ENCODE results near the gene TOM1L2.
"Not testable (repeated sequence)": the region's sequence is repeated elsewhere in the genome, so short reads cannot be mapped to it uniquely, and the experiment has no call there.

The TOM1L2 gene

GRCh38 chr17:17815062-17815406 is 157.2 kb downstream of the TOM1L2 start:
- DNase-seq = no peak

DNA sequence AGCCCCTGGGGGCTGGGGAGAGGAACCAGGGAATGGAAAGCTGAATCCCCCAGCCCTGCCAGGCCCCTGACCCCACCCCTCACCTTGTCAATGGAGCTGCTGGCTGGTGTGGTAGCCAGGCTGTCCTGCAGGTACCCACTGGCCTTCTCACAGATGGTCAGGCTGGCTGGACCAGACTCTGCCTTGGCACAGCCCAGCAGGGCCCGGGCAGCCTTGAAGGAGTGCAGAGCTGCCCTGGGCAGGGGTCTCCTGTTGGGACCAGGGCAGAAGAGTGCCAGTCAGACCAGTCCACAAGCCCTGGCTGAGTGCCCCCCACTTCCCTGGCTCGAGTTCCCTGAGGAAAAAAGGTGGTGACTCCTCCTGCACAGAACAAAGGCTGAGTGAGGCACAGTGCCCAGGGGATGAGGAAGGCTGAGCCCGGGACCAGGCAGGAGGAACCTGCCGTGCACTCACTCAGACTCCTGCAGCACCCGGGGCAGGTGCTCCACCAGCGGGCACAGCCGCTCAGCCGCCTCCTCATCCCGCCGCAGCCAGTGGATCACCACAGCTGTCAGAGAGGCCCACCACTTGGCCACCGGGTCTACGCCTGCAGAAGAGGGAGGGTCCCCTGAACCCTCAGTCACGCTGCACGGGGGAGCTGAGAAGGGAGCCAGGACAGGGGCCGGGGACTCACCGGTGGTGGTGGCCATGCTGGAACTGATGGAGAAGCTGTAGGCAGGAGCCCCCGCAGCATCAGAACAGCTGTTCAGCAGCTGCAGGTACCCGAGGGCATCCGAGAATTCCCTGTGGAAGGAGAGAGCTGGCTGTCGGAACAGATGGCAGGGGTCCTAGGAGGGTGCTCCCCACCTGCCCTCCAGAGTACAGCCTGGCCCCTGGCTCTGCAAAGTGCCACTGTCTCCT is 157.8 kb downstream of the TOM1L2 start:
- DNase-seq = no peak

DNA sequence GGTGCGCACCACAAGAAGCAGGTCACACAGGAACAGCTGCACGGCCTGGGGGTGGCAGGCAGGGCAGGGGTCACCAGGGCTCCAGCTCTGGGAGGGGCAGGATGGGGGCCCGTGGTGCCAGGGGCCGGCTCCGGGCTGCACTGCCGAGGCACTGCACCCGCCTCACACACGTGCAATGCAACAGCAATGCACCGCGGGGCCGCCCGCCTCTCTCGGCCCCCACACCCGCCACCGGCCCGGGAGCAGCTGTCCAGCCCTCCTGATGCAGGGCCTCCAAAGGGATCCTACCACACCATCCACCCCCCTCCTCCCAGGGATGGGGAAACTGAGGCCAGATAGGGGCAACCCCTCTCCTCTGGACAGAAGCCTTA is 158.5 kb downstream of the TOM1L2 start:
- DNase-seq = no peak

DNA sequence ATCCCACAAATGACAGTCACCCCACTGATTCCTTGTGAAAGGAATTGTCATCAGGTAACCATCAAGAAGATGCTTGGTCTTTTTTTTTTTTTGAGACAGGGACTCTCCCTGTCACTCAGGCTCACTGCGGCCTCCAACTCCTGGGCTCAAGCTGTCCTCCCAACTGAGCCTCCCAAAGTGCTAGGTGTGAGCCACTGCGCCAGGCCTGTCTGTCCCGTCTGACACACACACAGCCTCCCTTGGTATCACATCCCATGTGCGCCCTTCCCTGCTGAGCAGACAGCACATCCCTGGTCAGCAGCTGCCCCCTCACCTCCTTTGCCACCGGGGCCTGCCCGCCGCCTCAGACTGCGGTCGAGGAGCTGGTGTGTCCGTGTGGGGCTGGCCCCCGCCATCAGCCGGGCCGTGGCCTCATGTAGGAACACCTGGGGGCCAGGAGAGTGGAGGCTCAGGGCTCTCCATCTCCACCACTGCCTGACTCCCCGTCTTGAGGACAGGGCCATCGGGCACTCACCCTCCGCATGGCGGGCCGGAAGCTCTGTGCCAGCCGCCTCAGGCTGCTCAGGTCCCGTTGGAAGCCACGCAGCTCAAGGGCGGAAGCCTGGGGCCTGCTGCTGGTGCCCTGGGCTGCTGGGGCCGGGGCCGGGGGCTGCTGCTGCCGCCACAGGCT is 159.0 kb downstream of the TOM1L2 start:
- DNase-seq = no peak

- DNase-seq = peak; percentile 12 to 71 (median 56)
Observed at GRCh38 chr17:17812211-17813054, 159.8 kb downstream of the TOM1L2 start.

DNA sequence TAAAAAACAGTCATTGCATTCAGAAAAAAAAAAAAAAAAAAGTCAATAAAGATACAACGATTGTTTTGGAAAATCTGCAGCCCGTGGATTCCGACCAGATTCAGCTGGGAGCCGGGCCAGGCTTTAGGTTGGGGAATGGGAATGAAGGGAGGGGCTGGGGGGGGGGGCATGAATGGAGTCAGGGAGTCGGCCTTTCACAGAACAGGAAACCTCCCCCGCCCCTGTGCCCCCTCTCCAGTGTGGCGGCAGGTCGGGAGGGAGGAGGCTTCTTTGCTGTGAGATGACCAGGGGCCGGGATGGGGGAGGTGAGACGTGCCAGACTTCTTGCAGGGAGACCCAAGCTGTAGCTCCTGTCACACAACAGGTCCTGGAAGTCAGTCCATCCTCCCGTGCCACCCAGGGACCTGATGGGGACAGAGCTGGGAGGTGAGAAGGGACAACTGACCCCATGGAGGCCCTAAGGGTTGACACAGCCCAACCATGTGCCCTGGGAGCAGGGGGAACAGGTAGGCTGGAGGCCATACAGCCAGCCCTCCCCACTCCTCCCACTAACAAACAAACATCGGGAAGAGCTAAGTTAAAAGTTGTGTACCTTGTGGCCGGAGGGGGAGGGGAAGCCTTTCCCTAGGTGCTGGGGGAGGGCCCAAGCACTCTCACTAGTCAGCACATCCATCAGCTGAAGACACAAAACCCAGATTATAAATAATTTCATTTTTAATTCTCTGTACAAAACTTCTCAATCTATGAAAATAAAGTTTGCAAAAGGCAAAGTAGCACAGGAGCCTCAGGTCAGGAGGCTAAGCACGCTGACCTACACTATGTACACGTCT is 160.6 kb downstream of the TOM1L2 start:
- DNase-seq = no peak

- no peak for DNase-seq
Observed at GRCh38 chr17:17810895-17811248, 161.3 kb downstream of the TOM1L2 start.

DNA sequence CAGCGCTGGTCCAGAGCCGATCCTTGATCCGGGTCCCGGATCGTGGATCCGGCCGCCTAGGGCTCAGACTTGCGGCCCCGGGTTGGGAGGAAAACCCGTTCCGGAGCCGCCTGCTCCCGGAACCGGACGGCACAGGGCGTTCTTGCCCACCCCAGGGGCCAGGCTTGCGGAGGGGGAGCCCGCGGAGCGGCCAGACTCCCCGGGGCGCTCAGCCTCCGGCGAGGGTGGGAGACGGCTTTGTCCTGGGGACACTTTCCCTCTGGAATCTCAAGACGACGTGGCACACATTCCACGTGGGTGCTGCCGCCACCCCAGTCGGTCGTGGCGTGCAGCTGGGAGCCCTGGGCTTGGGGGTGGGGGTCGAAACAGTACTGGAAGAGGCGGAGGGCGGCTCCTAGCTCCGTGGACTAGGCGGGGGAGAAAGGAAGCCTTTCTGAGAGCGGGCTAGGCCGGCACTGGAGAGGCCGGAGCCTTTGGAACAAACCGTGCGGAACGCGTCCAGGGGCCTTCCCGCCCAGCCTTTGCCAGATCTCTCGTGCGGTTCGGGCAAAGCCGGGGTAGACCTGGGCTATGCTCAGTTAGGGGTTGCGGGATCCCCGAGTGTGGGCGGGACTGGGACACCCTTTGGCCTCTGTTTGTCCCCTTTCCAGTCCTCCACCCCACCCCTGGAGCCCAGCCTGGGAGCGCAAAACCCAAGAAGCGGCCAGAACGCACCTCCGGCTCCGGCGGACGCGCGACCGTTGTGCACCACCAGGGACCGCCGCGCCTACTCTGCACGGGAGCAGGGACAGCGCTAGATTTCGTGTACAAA is 161.9 kb downstream of the TOM1L2 start:
- no peak for DNase-seq

GRCh38 chr17:17809531-17810083 is 162.6 kb downstream of the TOM1L2 start:
- DNase-seq = no peak

GRCh38 chr17:17808706-17809432 is 163.3 kb downstream of the TOM1L2 start:
- no peak for DNase-seq

DNA sequence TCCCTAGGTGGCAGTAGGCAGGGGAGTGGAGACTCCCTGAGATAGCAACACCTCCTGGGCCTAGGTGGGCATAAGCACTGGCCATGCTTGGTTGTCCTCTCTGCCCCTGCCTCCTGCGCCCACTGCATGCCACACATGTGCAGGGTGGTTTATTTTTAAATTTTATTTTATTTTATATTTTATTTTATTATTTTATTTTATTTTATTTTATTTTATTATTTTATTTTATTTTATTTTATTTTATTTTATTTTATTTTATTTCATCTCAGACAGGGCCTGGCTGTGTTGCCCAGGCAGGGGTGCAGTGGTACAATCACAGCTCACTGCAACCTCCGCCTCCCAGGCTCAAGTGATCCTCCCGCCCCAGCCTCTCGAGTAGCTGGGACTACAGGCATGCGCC is 164.0 kb downstream of the TOM1L2 start:
- DNase-seq = not testable (repeated sequence)

- no peak for DNase-seq
Observed at GRCh38 chr17:17807440-17807839, 164.8 kb downstream of the TOM1L2 start.

DNA sequence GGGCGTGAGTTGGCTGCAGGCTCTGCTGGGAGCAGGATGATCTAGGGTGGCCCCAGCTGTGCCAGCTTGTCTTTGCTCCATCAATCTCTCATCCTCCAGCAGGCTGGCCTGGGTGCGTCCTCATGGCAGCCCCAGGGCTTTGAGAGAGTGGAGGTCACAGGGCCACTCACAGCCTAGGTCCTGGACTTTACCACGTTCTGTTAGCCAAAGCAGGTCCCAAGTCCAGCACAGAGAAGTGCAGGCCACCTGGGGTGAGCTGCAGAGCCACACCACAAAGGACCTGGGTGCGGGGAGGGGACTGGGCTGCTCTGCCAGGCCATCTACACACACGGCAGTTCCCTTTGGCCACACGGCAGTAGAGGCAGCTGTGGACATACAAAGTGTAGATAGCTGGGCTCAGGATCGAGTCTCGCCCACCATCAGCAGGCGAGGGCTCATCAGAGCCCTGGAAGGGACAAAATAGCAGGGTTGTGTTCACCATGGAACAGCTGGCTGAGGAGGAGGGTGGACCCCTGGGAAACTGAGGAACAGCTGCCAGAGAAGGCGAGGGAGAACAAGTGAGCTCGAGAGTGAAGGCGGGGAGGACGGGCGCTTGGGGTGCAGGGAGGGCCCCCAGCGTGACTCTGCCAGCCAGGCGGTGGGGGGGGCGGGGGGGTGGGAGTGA is 165.5 kb downstream of the TOM1L2 start:
- DNase-seq = no peak

DNA sequence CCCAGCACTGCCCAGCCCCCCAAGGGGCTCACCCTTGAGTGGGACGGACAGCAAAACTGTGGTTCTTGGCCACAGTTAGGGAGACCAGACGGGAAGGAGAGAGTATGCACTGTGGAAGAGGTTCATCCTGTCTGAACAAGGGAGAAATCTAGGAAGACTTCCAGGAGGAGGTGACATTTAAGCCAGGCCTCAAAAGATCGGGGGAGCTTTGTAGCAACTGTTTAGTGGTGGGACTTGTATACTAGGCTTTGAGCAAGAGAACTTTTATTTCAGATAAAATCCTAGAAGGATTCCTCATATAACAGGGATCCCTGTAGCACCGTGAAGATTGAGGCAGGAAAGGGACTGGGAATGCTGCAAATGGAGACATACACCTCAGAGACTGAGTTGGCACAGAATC is 166.2 kb downstream of the TOM1L2 start:
- DNase-seq = no peak

- no peak for DNase-seq
Observed at GRCh38 chr17:17805575-17805974, 166.6 kb downstream of the TOM1L2 start.

DNA sequence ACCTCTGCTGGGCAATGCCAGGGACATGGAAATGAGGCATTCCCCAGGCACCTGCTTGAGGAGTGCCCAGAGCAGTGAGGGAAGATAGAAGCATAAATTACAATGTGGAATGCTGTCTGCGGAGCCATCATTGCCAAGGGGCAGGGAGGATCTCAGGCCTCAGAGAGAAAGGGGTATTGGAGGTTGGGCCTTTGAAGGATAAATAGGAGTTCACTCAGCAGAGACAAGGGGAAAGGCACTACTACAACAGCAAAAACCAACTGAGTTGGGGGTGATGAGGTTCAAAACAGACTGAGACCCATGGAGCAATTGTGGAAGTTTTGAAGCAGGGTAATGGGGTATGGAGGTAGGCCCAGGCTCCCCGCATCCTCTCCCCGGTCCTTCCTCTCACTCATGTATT is 168.2 kb downstream of the TOM1L2 start:
- no peak for DNase-seq

DNA sequence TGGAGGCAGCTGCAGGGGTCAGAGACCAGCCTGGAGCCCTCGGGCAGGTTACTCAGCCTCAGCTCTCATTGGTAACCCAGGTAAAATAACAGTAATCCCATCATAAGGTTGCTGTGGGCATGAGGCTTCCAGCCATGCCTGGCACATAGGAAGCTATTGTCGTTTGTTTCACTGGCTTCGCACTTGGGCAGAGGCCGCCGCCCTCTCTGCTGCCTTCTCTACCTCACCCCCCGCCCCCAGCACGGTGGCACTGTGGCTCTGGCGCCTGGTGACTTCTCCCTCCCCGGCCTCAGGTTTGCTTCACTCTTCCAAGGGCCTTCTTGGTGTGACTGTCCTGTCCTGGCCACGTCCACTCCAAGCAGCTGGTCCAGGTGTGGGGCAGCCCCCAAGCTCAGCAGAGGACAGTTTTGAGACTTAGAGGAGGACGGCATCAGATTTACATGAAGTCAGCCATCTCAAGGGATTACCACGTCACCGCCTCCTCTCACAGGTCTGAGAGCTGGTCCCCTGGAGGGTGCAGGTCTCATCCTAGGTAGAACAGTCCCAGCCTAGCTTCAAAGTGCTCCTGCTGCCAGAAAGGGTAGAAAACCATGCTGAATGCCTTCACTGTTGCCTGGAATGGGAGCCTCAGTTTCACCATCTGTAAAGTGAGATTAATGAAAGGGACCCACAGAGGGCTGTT is 170.3 kb downstream of the TOM1L2 start:
- no peak for DNase-seq

GRCh38 chr17:17800504-17801021 is 171.6 kb downstream of the TOM1L2 start:
- no peak for DNase-seq

GRCh38 chr17:17798573-17799255 is 173.5 kb downstream of the TOM1L2 start:
- peak in 2 of 6 experiments; percentile 7 to 16 for DNase-seq
